ENCODE measurements around the gene SDHA. TPM values are rescaled to one million over a fixed set of nuclear protein-coding genes. Genes with fewer than 3 reads are reported as not detected.
"Not testable (repeated sequence)": the region's sequence is repeated elsewhere in the genome, so short reads cannot be mapped to it uniquely, and the experiment has no call there.

Gene SDHA
- total RNA-seq, 1 donor from 2014 or later: 130 TPM

DNA sequence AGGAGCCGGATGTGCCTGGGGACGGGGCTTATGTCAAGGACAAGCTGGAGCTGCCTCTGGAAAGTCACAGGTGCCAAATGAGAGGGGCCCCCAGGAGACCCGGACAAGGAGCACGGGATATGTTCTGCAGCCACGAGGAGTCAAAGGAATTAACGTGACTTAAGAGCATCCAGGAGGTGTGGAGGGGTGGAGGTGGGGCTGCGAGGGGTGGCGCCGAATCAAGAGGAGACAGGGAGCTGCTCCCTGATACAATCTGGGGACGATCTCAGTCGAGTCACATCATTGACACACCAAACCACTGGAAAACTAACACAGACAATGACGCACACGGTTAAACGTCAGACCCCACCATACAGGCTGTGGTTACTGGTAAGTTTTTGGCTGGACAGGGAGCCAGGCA, 10.5 kb upstream of the SDHA start:
- TF ChIP-seq, protein P1, sequence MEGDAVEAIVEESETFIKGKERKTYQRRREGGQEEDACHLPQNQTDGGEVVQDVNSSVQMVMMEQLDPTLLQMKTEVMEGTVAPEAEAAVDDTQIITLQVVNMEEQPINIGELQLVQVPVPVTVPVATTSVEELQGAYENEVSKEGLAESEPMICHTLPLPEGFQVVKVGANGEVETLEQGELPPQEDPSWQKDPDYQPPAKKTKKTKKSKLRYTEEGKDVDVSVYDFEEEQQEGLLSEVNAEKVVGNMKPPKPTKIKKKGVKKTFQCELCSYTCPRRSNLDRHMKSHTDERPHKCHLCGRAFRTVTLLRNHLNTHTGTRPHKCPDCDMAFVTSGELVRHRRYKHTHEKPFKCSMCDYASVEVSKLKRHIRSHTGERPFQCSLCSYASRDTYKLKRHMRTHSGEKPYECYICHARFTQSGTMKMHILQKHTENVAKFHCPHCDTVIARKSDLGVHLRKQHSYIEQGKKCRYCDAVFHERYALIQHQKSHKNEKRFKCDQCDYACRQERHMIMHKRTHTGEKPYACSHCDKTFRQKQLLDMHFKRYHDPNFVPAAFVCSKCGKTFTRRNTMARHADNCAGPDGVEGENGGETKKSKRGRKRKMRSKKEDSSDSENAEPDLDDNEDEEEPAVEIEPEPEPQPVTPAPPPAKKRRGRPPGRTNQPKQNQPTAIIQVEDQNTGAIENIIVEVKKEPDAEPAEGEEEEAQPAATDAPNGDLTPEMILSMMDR (IDR thresholded peaks at IDR 0.05): no peak
- no peak overlapping the region for H3K27ac Mint-ChIP-seq (ENCODE audit: unreplicated experiment)
- H3K9me3 Mint-ChIP-seq (ENCODE audit: unreplicated experiment): no peaks in the 10 kb centered on the region
- no peaks in the 10 kb centered on the region for H3K27me3 Mint-ChIP-seq (ENCODE audit: unreplicated experiment)
- DNase-seq (ENCODE audit: extremely low spot score, unreplicated experiment): no peak
- H3K4me3 Mint-ChIP-seq (ENCODE audit: unreplicated experiment): no peak overlapping the region
- peaks cover 12% of the 10 kb centered on the region for H3K4me1 Mint-ChIP-seq (ENCODE audit: unreplicated experiment)
- peaks cover 33% of the 10 kb centered on the region for H3K36me3 Mint-ChIP-seq (ENCODE audit: unreplicated experiment)

DNA sequence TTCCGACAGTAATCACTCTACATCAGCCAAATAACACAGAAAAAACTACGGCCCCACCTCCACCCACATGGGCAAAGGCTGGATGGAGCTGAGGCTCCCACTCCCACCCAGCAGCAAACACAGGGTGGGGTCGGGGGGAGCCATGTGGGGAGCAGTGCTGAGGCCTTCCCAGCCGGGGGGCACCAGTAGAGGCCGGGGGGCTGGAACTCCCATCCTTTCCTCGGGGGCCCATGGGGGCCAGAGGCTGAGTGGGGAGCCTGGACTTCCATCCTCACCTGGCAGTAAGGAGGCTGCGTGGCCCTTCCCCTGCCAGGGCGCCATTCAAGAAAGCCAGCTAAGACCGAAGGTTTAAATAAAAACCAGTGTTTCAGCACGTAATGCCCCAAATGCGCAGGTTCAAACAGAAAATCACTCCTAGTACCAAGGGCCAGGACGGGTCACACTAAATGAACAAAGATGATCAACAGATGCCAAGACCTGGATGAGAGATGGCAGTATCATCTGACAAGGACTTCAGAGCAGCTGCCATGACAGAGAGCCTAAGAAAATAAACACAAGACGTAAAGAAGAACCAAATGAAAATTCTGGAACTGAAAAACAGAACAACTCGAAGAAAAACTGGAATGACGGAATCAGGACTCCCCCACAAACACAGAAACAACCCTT, 9.5 kb upstream of the SDHA start:
- peaks cover 12% of the 10 kb centered on the region for H3K4me1 Mint-ChIP-seq (ENCODE audit: unreplicated experiment)
- TF ChIP-seq, protein P1 (IDR thresholded peaks at IDR 0.05): no peak
- no peak overlapping the region for H3K4me3 Mint-ChIP-seq (ENCODE audit: unreplicated experiment)
- H3K27ac Mint-ChIP-seq (ENCODE audit: unreplicated experiment): no peak overlapping the region
- H3K27me3 Mint-ChIP-seq (ENCODE audit: unreplicated experiment): no peaks in the 10 kb centered on the region
- H3K36me3 Mint-ChIP-seq (ENCODE audit: unreplicated experiment): peaks cover 29% of the 10 kb centered on the region
- DNase-seq (ENCODE audit: extremely low spot score, unreplicated experiment): no peak
- no peaks in the 10 kb centered on the region for H3K9me3 Mint-ChIP-seq (ENCODE audit: unreplicated experiment)

DNA sequence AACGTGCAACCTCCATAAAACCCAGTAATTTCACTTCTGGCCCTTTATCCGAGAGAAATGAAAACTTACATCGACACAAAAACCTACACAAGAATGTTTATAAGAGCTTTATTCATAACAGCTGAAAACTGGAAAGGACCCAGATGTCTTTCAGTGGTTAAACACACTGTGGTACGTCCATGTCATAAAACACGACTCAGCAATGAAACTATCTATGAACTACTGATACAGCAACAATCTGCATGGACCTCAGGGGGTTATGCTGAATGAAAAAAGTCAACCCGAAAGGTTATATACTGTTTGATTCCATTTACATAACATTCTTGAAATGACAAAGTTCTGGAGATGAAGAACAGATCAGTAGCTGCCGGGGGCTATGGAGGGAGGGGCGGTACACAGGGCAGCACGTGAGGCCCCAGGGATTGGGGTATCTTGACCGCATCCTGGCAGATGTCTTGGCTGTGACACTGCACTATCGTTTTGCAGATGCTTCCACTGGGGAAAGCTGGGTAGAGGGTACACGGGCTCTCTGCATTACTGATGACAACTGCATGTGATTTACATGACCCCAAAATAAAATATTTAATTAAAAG, 4.2 kb upstream of the SDHA start:
- TF ChIP-seq, protein P1 (IDR thresholded peaks at IDR 0.05): no peak
- DNase-seq (ENCODE audit: extremely low spot score, unreplicated experiment): no peak
- H3K4me3 Mint-ChIP-seq (ENCODE audit: unreplicated experiment): no peak overlapping the region
- no peak overlapping the region for H3K27ac Mint-ChIP-seq (ENCODE audit: unreplicated experiment)
- peaks cover 12% of the 10 kb centered on the region for H3K36me3 Mint-ChIP-seq (ENCODE audit: unreplicated experiment)
- peaks cover 29% of the 10 kb centered on the region for H3K4me1 Mint-ChIP-seq (ENCODE audit: unreplicated experiment)
- no peaks in the 10 kb centered on the region for H3K27me3 Mint-ChIP-seq (ENCODE audit: unreplicated experiment)
- no peaks in the 10 kb centered on the region for H3K9me3 Mint-ChIP-seq (ENCODE audit: unreplicated experiment)

DNA sequence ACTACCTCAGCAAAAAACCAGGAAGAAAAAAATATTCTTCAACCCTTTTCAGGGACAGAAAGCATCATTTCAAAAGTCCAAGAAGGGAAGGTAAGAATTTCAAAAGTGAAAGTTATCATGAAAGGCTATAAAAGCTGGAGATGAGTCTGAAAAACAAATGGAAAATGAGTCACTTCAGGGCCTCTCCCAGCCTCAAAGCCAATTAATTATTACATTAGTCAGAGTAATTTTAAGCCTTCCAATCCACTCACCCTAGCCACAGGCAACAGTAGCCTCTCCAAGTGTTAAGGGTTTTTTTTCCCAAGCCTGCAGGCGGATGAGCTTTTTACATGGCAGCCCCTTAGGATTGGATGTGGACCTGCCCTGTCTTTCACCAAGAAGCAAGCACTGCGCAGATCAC, 2.9 kb upstream of the SDHA start:
- Mint-ChIP-seq H3K4me3 (ENCODE audit: unreplicated experiment) (peak overlapping the region; percentile 15), H3K27ac (ENCODE audit: unreplicated experiment) (peak overlapping the region; percentile 69), H3K36me3 (ENCODE audit: unreplicated experiment) (peaks cover 12% of the 10 kb centered on the region), H3K4me1 (ENCODE audit: unreplicated experiment) (peaks cover 36% of the 10 kb centered on the region)
- not testable (repeated sequence) for H3K27me3 Mint-ChIP-seq (ENCODE audit: unreplicated experiment); DNase-seq (ENCODE audit: extremely low spot score, unreplicated experiment); H3K9me3 Mint-ChIP-seq (ENCODE audit: unreplicated experiment)

DNA sequence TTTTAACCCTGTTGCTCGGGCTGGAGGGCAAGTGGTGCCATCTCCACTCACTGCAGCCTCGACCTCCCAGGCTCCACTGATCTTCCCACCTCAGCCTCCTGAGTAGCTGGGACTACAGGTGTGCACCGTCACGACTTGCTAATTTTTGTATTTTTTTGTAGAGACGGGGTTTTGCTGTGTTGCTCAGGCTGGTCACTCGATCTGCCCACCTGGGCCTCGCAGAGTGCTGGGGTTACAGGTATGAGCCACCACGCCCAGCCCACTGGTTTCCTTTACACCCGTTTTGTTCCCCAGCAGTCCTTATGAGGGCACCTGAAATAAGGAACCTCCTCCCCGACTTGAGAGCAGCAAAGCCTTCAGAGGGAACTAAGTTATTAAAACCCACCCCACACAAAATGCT, 2.0 kb upstream of the SDHA start:
- not testable (repeated sequence) for H3K27me3 Mint-ChIP-seq (ENCODE audit: unreplicated experiment); DNase-seq (ENCODE audit: extremely low spot score, unreplicated experiment); H3K9me3 Mint-ChIP-seq (ENCODE audit: unreplicated experiment)
- H3K27ac Mint-ChIP-seq (ENCODE audit: unreplicated experiment): peak overlapping the region; percentile 69
- peaks cover 42% of the 10 kb centered on the region for H3K4me1 Mint-ChIP-seq (ENCODE audit: unreplicated experiment)
- H3K36me3 Mint-ChIP-seq (ENCODE audit: unreplicated experiment): peaks cover 12% of the 10 kb centered on the region
- peak overlapping the region; percentile 10 for H3K4me3 Mint-ChIP-seq (ENCODE audit: unreplicated experiment)

DNA sequence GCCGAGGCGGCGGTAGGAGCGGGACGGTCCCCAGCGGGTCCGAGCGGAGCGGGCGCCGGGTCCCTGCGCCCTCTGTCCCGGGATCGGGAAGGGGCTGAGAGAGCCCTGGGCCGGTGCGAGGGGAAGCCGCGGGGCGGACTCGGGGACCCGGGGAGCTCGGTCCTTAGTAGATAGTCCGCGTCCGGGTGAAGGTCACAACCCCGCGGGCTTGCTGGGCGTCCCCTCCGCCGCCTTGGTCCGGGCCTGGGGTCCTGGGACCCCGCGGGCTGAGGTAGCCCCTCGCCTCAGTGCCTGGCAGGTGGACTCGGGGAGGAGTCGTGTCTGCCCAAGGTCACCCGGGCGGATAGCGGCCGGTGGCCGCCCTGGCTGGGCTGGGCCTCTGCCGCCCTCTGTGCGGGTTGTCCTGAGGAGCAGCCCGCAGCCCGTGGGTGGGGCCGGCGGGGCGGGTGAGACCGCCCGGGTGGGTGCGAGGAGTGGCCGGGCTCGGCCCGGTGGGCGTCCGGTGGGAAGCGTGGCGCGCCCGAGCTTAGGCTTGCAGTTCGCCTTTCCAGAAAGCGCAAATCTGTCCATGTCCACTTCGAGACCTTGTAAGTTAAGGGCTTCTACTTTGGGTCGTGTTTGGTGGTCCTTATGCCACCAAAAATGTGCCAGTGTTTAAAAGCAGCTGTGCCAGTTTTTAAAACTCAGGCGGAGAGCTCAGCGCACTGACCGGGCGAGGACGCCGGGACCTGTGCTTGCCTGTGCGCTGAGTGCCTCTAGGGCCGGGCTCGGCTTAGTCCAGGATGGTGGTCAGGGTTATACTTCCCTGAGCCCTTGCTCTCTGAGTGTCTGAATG, 554 bp downstream of the SDHA start:
- H3K27ac Mint-ChIP-seq (ENCODE audit: unreplicated experiment): peak overlapping the region; percentile 89
- H3K4me1 Mint-ChIP-seq (ENCODE audit: unreplicated experiment): peaks cover 66% of the 10 kb centered on the region
- TF ChIP-seq, protein P1 (IDR thresholded peaks at IDR 0.05): peak; percentile 4
- H3K9me3 Mint-ChIP-seq (ENCODE audit: unreplicated experiment): no peaks in the 10 kb centered on the region
- peak overlapping the region; percentile 94 for H3K4me3 Mint-ChIP-seq (ENCODE audit: unreplicated experiment)
- H3K36me3 Mint-ChIP-seq (ENCODE audit: unreplicated experiment): peaks cover 12% of the 10 kb centered on the region
- H3K27me3 Mint-ChIP-seq (ENCODE audit: unreplicated experiment): no peaks in the 10 kb centered on the region
- DNase-seq (ENCODE audit: extremely low spot score, unreplicated experiment): peak; percentile 83

Measured in osteocyte (in vitro differentiated cells).